ENCODE data around the gene DIABLO. TPM values are rescaled to one million over a fixed set of nuclear protein-coding genes. Genes with fewer than 3 reads are reported as not detected.

DIABLO gene
- total RNA-seq, 2 experiments from 2014 or later, result 46.3 to 47.0 TPM

- no peak overlapping the region for H3K4me3 Mint-ChIP-seq
- no peaks in the 10 kb centered on the region for H3K9me3 Mint-ChIP-seq (ENCODE audit: low read depth)
- CTCF ChIA-PET, result interaction anchor here (0.8 to 1.8 kb wide), 2 partner anchors 10 to 19 kb away, joined by 3 to 4 read pairs; partner anchors contain the start of gene DIABLO
- ATAC-seq (no peak), DNase-seq (no peak)
- peaks cover 41% of the 10 kb centered on the region for H3K36me3 Mint-ChIP-seq (ENCODE audit: low read depth)
- no peak overlapping the region for H3K27ac Mint-ChIP-seq
- H3K27me3 Mint-ChIP-seq, result no peaks in the 10 kb centered on the region
- POLR2A ChIA-PET, result no interaction called here
- intact Hi-C loops (cut with DNase I, micrococcal nuclease), result no loop called here
- peaks cover 4% of the 10 kb centered on the region for H3K4me1 Mint-ChIP-seq
These were observed 9.4 kb downstream of the DIABLO start for GRCh38 chr12:122216445-122216844.

GRCh38 chr12:122215771-122216170, 10.1 kb downstream of the DIABLO start:
- Mint-ChIP-seq H3K27ac (no peak overlapping the region), H3K9me3 (ENCODE audit: low read depth) (no peaks in the 10 kb centered on the region), H3K36me3 (ENCODE audit: low read depth) (peaks cover 42% of the 10 kb centered on the region), H3K4me1 (peaks cover 1% of the 10 kb centered on the region), H3K27me3 (no peaks in the 10 kb centered on the region), H3K4me3 (no peak overlapping the region)
- no peak for ATAC-seq
- ChIA-PET POLR2A (no interaction called here), CTCF (interaction anchor here (0.7 to 1.8 kb wide), 3 partner anchors 10 to 396 kb away, joined by 3 to 4 read pairs (median 4); partner anchors contain the start of gene DIABLO)
- intact Hi-C loops (cut with DNase I, micrococcal nuclease), result no loop called here
- no peak for DNase-seq

DNA sequence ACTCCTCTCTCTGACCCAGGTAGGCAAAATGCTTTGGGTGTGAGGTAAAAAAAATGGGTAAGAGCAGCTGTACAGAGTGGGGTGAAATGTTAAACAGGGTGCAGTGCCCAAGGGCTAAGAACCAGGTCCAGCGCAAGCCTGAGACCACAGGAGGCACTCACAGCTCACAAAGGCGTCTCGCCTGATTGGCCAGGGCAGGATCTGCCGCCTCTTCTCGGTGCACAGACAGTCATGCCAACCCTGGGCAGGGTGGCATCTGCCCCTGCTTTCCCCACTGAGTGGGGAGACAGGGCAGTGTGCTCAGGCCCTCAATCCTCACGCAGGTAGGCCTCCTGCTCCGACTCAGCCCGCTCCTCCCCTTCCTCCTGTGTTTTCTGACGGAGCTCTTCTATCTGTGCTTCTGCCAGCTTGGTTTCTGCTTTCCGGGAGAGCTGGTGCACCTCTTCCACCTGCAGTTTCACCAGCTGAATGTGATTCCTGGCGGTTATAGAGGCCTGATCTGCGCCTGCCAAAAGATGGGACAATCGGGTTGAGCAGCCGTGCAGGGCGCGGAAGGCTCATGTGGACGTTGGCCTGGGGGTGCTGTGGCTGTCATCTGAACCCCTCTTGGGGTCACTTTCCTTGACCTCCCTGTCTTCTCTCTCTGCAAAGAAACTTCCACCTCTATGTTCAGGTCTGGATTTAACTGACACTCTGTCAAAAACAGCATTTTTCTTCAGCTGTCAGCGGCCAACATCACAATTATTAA, 17.6 kb downstream of the DIABLO start:
- no peak for DNase-seq
- peaks cover 29% of the 10 kb centered on the region for H3K36me3 Mint-ChIP-seq (ENCODE audit: low read depth)
- peaks cover 4% of the 10 kb centered on the region for H3K4me1 Mint-ChIP-seq
- no peak overlapping the region for H3K4me3 Mint-ChIP-seq
- H3K27ac Mint-ChIP-seq, result no peak overlapping the region
- H3K27me3 Mint-ChIP-seq, result peaks cover 7% of the 10 kb centered on the region
- ChIA-PET POLR2A (no interaction called here), CTCF (no interaction called here)
- ATAC-seq, result no peak
- intact Hi-C loops (cut with DNase I, micrococcal nuclease), result no loop called here
- no peaks in the 10 kb centered on the region for H3K9me3 Mint-ChIP-seq (ENCODE audit: low read depth)

GRCh38 chr12:122207391-122207790, 18.5 kb downstream of the DIABLO start:
- Mint-ChIP-seq H3K27ac (no peak overlapping the region), H3K4me3 (no peak overlapping the region), H3K9me3 (ENCODE audit: low read depth) (no peaks in the 10 kb centered on the region), H3K36me3 (ENCODE audit: low read depth) (peaks cover 29% of the 10 kb centered on the region), H3K4me1 (peaks cover 11% of the 10 kb centered on the region), H3K27me3 (peaks cover 14% of the 10 kb centered on the region)
- POLR2A ChIA-PET, result no interaction called here
- DNase-seq (no peak), ATAC-seq (no peak)
- intact Hi-C loops (cut with DNase I, micrococcal nuclease), result no loop called here
- CTCF ChIA-PET, result no interaction called here

DNA sequence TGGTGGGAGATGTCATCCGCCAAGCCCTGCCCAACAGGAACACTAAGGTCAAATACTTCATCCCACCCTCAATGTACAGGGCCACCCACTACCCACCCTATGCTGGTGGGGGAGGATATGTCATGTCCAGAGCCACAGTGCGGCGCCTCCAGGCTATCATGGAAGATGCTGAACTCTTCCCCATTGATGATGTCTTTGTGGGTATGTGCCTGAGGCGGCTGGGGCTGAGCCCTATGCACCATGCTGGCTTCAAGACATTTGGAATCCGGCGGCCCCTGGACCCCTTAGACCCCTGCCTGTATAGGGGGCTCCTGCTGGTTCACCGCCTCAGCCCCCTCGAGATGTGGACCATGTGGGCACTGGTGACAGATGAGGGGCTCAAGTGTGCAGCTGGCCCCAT, 18.9 kb downstream of the DIABLO start:
- peaks cover 12% of the 10 kb centered on the region for H3K4me1 Mint-ChIP-seq
- POLR2A ChIA-PET, result no interaction called here
- H3K27me3 Mint-ChIP-seq, result peaks cover 15% of the 10 kb centered on the region
- no peaks in the 10 kb centered on the region for H3K9me3 Mint-ChIP-seq (ENCODE audit: low read depth)
- intact Hi-C loops (cut with DNase I, micrococcal nuclease), result no loop called here
- H3K36me3 Mint-ChIP-seq (ENCODE audit: low read depth), result peaks cover 25% of the 10 kb centered on the region
- ATAC-seq (no peak), DNase-seq (no peak)
- no peak overlapping the region for H3K4me3 Mint-ChIP-seq
- no peak overlapping the region for H3K27ac Mint-ChIP-seq
- CTCF ChIA-PET, result no interaction called here

DNA sequence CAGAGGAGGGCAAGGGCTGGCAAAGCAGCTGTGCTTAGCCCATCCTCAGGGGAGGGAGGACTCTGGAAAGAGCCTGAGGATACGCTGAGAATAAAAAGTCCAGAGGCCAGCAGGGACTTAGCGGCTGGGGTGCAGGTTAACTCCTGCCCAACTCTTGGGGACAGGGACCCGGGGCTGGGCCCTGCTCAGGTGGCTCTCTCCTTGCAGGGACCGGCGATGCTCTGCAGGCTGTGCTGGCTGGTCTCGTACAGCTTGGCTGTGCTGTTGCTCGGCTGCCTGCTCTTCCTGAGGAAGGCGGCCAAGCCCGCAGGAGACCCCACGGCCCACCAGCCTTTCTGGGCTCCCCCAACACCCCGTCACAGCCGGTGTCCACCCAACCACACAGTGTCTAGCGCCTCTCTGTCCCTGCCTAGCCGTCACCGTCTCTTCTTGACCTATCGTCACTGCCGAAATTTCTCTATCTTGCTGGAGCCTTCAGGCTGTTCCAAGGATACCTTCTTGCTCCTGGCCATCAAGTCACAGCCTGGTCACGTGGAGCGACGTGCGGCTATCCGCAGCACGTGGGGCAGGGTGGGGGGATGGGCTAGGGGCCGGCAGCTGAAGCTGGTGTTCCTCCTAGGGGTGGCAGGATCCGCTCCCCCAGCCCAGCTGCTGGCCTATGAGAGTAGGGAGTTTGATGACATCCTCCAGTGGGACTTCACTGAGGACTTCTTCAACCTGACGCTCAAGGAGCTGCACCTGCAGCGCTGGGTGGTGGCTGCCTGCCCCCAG, 19.6 kb downstream of the DIABLO start:
- Mint-ChIP-seq H3K4me3 (no peak overlapping the region), H3K9me3 (ENCODE audit: low read depth) (no peaks in the 10 kb centered on the region), H3K27ac (no peak overlapping the region), H3K4me1 (peaks cover 12% of the 10 kb centered on the region), H3K36me3 (ENCODE audit: low read depth) (peaks cover 20% of the 10 kb centered on the region), H3K27me3 (peaks cover 15% of the 10 kb centered on the region)
- intact Hi-C loops (cut with DNase I, micrococcal nuclease), result no loop called here
- CTCF ChIA-PET, result interaction anchor here (0.5 to 0.7 kb wide), 3 partner anchors 9 to 254 kb away, joined by 3 read pairs; no protein-coding TSS in a partner anchor
- POLR2A ChIA-PET, result no interaction called here
- ATAC-seq (no peak), DNase-seq (no peak)

GRCh38 chr12:122205053-122205925, 20.6 kb downstream of the DIABLO start:
- H3K4me3 Mint-ChIP-seq, result peak overlapping the region; percentile 46
- H3K27me3 Mint-ChIP-seq, result peaks cover 15% of the 10 kb centered on the region
- ChIA-PET CTCF (interaction anchor here (0.6 to 1.0 kb wide), 6 partner anchors 15 to 253 kb away, joined by 3 read pairs; partner anchors contain the start of gene DIABLO), POLR2A (no interaction called here)
- H3K4me1 Mint-ChIP-seq, result peaks cover 12% of the 10 kb centered on the region
- intact Hi-C loops (cut with DNase I, micrococcal nuclease), result no loop called here
- H3K36me3 Mint-ChIP-seq (ENCODE audit: low read depth), result peaks cover 17% of the 10 kb centered on the region
- H3K27ac Mint-ChIP-seq, result no peak overlapping the region
- DNase-seq (no peak), ATAC-seq (no peak)
- no peaks in the 10 kb centered on the region for H3K9me3 Mint-ChIP-seq (ENCODE audit: low read depth)

- CTCF ChIA-PET, result interaction anchor here (0.7 to 1.0 kb wide), 3 partner anchors 16 to 28 kb away, joined by 3 read pairs; partner anchors contain the start of gene DIABLO
- intact Hi-C loops (cut with DNase I, micrococcal nuclease), result no loop called here
- H3K9me3 Mint-ChIP-seq (ENCODE audit: low read depth), result no peaks in the 10 kb centered on the region
These were observed 21.4 kb downstream of the DIABLO start for GRCh38 chr12:122204167-122205052.

GRCh38 chr12:122203301-122204166, 22.3 kb downstream of the DIABLO start, which contains the start of gene B3GNT4:
TSS of gene B3GNT4 (plus strand) at chr12:122203709. CDS start at chr12:122204619, 910 bp downstream.
- Mint-ChIP-seq H3K27me3 (peaks cover 17% of the 10 kb centered on the region), H3K4me3 (peak within 1 kb of the TSS; percentile 74), H3K27ac (no peak within 1 kb of the TSS), H3K9me3 (ENCODE audit: low read depth) (no peaks in the 10 kb centered on the region), H3K36me3 (ENCODE audit: low read depth) (peaks cover 6% of the 10 kb centered on the region), H3K4me1 (peaks cover 12% of the 10 kb centered on the region)
- intact Hi-C loops (cut with DNase I, micrococcal nuclease), result loop anchor here in 1 of 2 experiments (1.0 kb wide), 3 partner anchors 23 to 364 kb away; partner anchors contain the start of genes DIABLO and VPS33A
- ChIA-PET POLR2A (interaction anchor here (0.6 to 1.0 kb wide), 2 partner anchors 22 to 290 kb away, joined by 3 read pairs; partner anchors contain the start of gene DIABLO), CTCF (no interaction called here)
- DNase-seq (peak; percentile 85), ATAC-seq (peak; percentile 81)

More at GRCh38 chr12:122204167-122205052, 21.4 kb downstream of the DIABLO start:
- peak; percentile 49 for DNase-seq
- Mint-ChIP-seq H3K4me3 (peak overlapping the region; percentile 46), H3K4me1 (peaks cover 12% of the 10 kb centered on the region), H3K27ac (no peak overlapping the region), H3K36me3 (ENCODE audit: low read depth) (peaks cover 9% of the 10 kb centered on the region), H3K27me3 (peaks cover 17% of the 10 kb centered on the region)
- POLR2A ChIA-PET, result no interaction called here
- ATAC-seq, result no peak

Measured in activated CD4-positive, alpha-beta T cell treated with anti-CD3 and anti-CD28 coated beads for 36 hours (primary cell).